SH-SY5Y (cell line): ENCODE data around the gene SHTN1.

ENCODE experiments used
- GATA2 ChIP-seq: IDR thresholded peaks from 2 replicates; pipeline ENCODE4 v1.6.1; 2011; ENCODE audit warnings: mild to moderate bottlenecking, low read depth, low read length
- GATA3 ChIP-seq: IDR thresholded peaks from 2 replicates; pipeline ENCODE4 v1.6.1; 2011; ENCODE audit warnings: low read depth, mild to moderate bottlenecking, low read length, moderate library complexity

DNA sequence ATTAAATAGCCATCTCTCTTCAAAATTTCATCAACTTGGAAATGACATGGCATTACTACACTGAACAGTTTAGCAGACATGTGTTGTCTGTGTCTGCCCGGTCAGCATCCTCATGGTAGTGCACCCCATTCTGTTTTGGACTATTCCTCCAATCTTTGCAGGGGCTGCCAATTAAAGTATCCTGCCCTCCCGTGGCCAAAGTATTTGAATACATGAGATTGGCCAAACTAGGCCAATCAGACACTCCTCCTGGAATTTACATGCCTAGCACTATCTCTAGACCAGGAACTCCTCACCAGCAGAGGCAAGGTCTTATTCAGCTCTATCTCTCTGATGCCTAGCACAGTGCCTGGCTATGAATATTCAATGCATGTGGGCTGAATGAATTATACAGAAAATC is 4.4 kb downstream of the SHTN1 start:
- TF ChIP-seq GATA2 (no peak), GATA3 (no peak)
